Transverse colon (tissue), 4 donors: Measurements from ENCODE around the gene CCDC179. TPM values are rescaled to one million over a fixed set of nuclear protein-coding genes. Genes with fewer than 3 reads are reported as not detected.

Experiments
- DNase-seq: peaks from one replicate; pipeline ENCODE4 v3.0.0-alpha.2; 2019
- H3K27ac ChIP-seq, 4 donors: fragments of 200-600 bp; sonication (generic); 2 replicates each; pipeline ENCODE4 v1.5.1; 2016 to 2018; ENCODE audit warnings: inconsistent platforms in 4 of 4
- H3K27me3 ChIP-seq: fragments of 200-600 bp; sonication (generic); 2 replicates; pipeline ENCODE4 v1.5.1; 2017; ENCODE audit warnings: inconsistent platforms
- H3K36me3 ChIP-seq, 4 donors: fragments of 200-600 bp; sonication (generic); 2 replicates each; pipeline ENCODE4 v1.5.1; 2017 to 2019; ENCODE audit warnings: inconsistent platforms in 4 of 4
- H3K4me1 ChIP-seq, 4 donors: fragments of 200-600 bp; sonication (generic); 2 replicates each; pipeline ENCODE4 v1.5.1; 2017 to 2020; ENCODE audit warnings: inconsistent platforms in 4 of 4
- H3K4me3 ChIP-seq, 4 donors: fragments of 200-600 bp; sonication (generic); 1 replicate in 1 of 4; 2 replicates in 3 of 4; pipeline versions ENCODE4 v1.5.1 to v1.6.1; 2017 to 2019; ENCODE audit warnings: inconsistent platforms in 4 of 4
- H3K9me3 ChIP-seq, 2 donors: fragments of 200-600 bp; sonication (generic); 2 replicates each; pipeline ENCODE4 v1.5.1; 2017 to 2019; ENCODE audit warnings: inconsistent platforms in 2 of 2
- CTCF ChIP-seq, 5 experiments: fragments of 200-600 bp in 3 of 5; fragments of 450-650 bp in 2 of 5; sonication (generic) in 3 of 5; IDR thresholded peaks; 1 replicate in 2 of 5; 2 replicates in 3 of 5; pipeline ENCODE4 v1.5.1; 2016 to 2017; ENCODE audit warnings: antibody characterized with exemption in 5 of 5, inconsistent platforms in 3 of 5, mild to moderate bottlenecking in 2 of 5, moderate library complexity in 1 of 5
- EP300 ChIP-seq: sonication (generic); formaldehyde crosslinking; IDR thresholded peaks from one replicate; pipeline ENCODE4 v1.6.1; 2017; ENCODE audit warnings: antibody characterized with exemption, low read depth
- POLR2A ChIP-seq: fragments of 450-650 bp; IDR thresholded peaks from one replicate; pipeline ENCODE4 v1.6.1; 2016; ENCODE audit warnings: antibody characterized with exemption, mild to moderate bottlenecking, moderate library complexity
- POLR2AphosphoS5 ChIP-seq, 3 donors: sonication (generic); formaldehyde crosslinking; IDR thresholded peaks; one replicate each; pipeline ENCODE4 v1.6.1; 2016; ENCODE audit warnings: antibody characterized with exemption in 3 of 3
- WGBS, 2 donors: methylation state at CpG; one replicate each; pipeline ENCODE4 v1.1.5; 2018; ENCODE audit warnings: low coverage in 1 of 2; 5-methylcytosine and 5-hydroxymethylcytosine counted together
- in situ Hi-C, 4 donors: fragments of 200-750 bp; cut with MboI; loops; one replicate each; pipeline versions ENCODE4 v1.15.0 to v1.15.1; 2017; ENCODE audit warnings: low sequenced_read_pairs in 3 of 4, low pct_ligation_motif_present in 1 of 4, low pct_unique_long_range_greater_than_20kb in 1 of 4
- intact Hi-C: fragments of 100-400 bp; cut with DNase I; formaldehyde crosslinking; loops from one replicate; pipeline ENCODE4 v1.15.1; 2023; ENCODE audit warnings: low total_unique reads
- total RNA-seq, 4 donors: library from RNA; depleted of rRNA; stranded (reverse); fragments of >200 nt; gene quantifications; one replicate each; pipeline ENCODE4 v1.1.0, GENCODE V29; 2016

Gene CCDC179
- total RNA-seq, 4 donors from 2014 or later: not detected

- WGBS, 2 donors: 85 to 90% methylated on average over 5 of the region's 5 CpGs
- no peak for TF ChIP-seq CTCF (IDR thresholded peaks at IDR 0.05)
- no peak for TF ChIP-seq POLR2A
- TF ChIP-seq EP300: no peak
- TF ChIP-seq POLR2AphosphoS5 (IDR thresholded peaks at IDR 0.05): no peak
- DNase-seq: no peak
- Histone ChIP-seq H3K27ac (no peak overlapping the region), H3K9me3 (no peaks in the 10 kb centered on the region), H3K27me3 (no peaks in the 10 kb centered on the region), H3K36me3 (no peaks in the 10 kb centered on the region), H3K4me3 (no peak overlapping the region), H3K4me1 (no peaks in the 10 kb centered on the region)
- intact Hi-C loops: no loop called here
- in situ Hi-C loops: no loop called here
Observed at GRCh38 chr11:22898036-22898435, 37.8 kb upstream of the CCDC179 start.

- in situ Hi-C loops: no loop called here
Observed at GRCh38 chr11:22890227-22890626, 30.0 kb upstream of the CCDC179 start.

GRCh38 chr11:22884217-22884616 lies 23.9 kb upstream of the CCDC179 start:
- in situ Hi-C loops: no loop called here
- no peaks in the 10 kb centered on the region for H3K27me3 ChIP-seq
- no peak for DNase-seq
- intact Hi-C loops: no loop called here
- no peaks in the 10 kb centered on the region for H3K36me3 ChIP-seq
- no peak overlapping the region for H3K4me3 ChIP-seq
- H3K4me1 ChIP-seq: no peaks in the 10 kb centered on the region
- H3K27ac ChIP-seq: no peak overlapping the region
- no peaks in the 10 kb centered on the region for H3K9me3 ChIP-seq
- TF ChIP-seq POLR2AphosphoS5 (IDR thresholded peaks at IDR 0.05) (no peak), CTCF (IDR thresholded peaks at IDR 0.05) (no peak), POLR2A (no peak), EP300 (no peak)
- 58 to 65% methylated on average over 1 of the region's 1 CpG for WGBS, 2 donors

More at GRCh38 chr11:22890227-22890626, 30.0 kb upstream of the CCDC179 start:
- Histone ChIP-seq H3K36me3 (no peaks in the 10 kb centered on the region), H3K4me3 (no peak overlapping the region), H3K4me1 (no peaks in the 10 kb centered on the region), H3K27me3 (no peaks in the 10 kb centered on the region), H3K27ac (no peak overlapping the region), H3K9me3 (no peaks in the 10 kb centered on the region)
- TF ChIP-seq CTCF (IDR thresholded peaks at IDR 0.05) (no peak), POLR2A (no peak), EP300 (no peak), POLR2AphosphoS5 (IDR thresholded peaks at IDR 0.05) (no peak)
- intact Hi-C loops: loop anchor here (5.0 kb wide), 1 partner anchor 33 kb away; no protein-coding TSS in a partner anchor
- no peak for DNase-seq
- 79 to 100% methylated on average over 1 to 2 of the region's 2 CpGs for WGBS, 2 donors

GRCh38 chr11:22879630-22880029 lies 19.4 kb upstream of the CCDC179 start:
- TF ChIP-seq POLR2A (no peak), EP300 (no peak), POLR2AphosphoS5 (IDR thresholded peaks at IDR 0.05) (no peak)
- in situ Hi-C loops (no loop called here), intact Hi-C loops (no loop called here)

GRCh38 chr11:22878604-22879003 lies 18.3 kb upstream of the CCDC179 start:
- Histone ChIP-seq H3K27ac (peak overlapping the region in 2 of 4 donors; percentile 12 to 46), H3K27me3 (no peaks in the 10 kb centered on the region), H3K9me3 (no peaks in the 10 kb centered on the region), H3K4me3 (no peak overlapping the region), H3K4me1 (peaks cover 0 to 25% (median 3%) of the 10 kb centered on the region in 4 donors), H3K36me3 (no peaks in the 10 kb centered on the region)
- no peak for TF ChIP-seq CTCF (IDR thresholded peaks at IDR 0.05)
- TF ChIP-seq EP300: no peak
- no peak for TF ChIP-seq POLR2AphosphoS5 (IDR thresholded peaks at IDR 0.05)
- no peak for TF ChIP-seq POLR2A
- in situ Hi-C loops: no loop called here
- intact Hi-C loops: no loop called here
- no peak for DNase-seq

More at GRCh38 chr11:22879630-22880029, 19.4 kb upstream of the CCDC179 start:
- 43 to 52% methylated on average over 1 to 2 of the region's 2 CpGs for WGBS, 2 donors
- Histone ChIP-seq H3K36me3 (no peaks in the 10 kb centered on the region), H3K9me3 (no peaks in the 10 kb centered on the region), H3K4me3 (no peak overlapping the region), H3K27me3 (no peaks in the 10 kb centered on the region), H3K4me1 (peaks cover 0 to 25% (median 3%) of the 10 kb centered on the region in 4 donors), H3K27ac (no peak overlapping the region)
- DNase-seq: no peak
